Hepatocyte (in vitro differentiated cells): ENCODE results near the gene RNF166.

ENCODE experiments used
- CTCF ChIP-seq: fragments of 200-600 bp; sonication (generic); IDR thresholded peaks from 2 replicates; pipeline ENCODE4 v1.5.1; 2016; ENCODE audit warnings: antibody characterized with exemption, mild to moderate bottlenecking; ENCODE audit not compliant: poor library complexity
- EZH2 ChIP-seq: fragments of 200-600 bp; sonication (generic); IDR thresholded peaks from 2 replicates; pipeline ENCODE4 v1.6.1; 2016; ENCODE audit warnings: antibody characterized with exemption, mild to moderate bottlenecking, borderline replicate concordance

- TF ChIP-seq CTCF (no peak), EZH2 (no peak)
These were observed 7.6 kb downstream of the RNF166 start for GRCh38 chr16:88698646-88699045.
